ENCODE results near the gene NCKIPSD. TPM values are rescaled to one million over a fixed set of nuclear protein-coding genes. Genes with fewer than 3 reads are reported as not detected.

NCKIPSD gene
- total and polyA plus RNA-seq, 3 donors from 2014 or later: 30.1 to 81.3 (median 69.4) TPM

DNA sequence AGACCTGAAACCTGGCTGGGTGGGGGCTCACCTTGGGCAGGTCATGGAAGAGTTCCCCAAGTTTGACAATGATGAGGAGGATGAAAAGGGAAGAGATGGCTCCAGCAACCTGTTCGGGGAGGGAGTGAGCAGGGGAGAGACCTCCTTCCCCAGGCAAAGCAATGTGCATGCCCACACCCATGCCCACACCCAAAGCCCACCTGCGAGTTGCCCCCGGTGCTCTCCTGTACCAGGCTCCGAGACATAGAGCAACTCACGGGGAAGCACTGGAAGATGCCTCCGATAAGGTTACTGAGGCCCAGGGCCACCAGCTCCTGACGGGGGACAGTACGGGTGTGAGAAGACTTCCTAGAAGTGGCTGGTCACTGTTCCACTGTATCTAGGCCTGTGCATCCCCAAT is 55.3 kb downstream of the NCKIPSD start:
- Histone ChIP-seq H3K27ac (no peak overlapping the region), H3K36me3 (ENCODE audit: low read depth, missing control alignments) (no peaks in the 10 kb centered on the region), H3K4me3 (no peak overlapping the region), H3K9me3 (no peaks in the 10 kb centered on the region), H3K4me1 (peaks cover 4% of the 10 kb centered on the region), H3K27me3 (no peaks in the 10 kb centered on the region)
- no peak for DNase-seq
- TF ChIP-seq, protein P1, sequence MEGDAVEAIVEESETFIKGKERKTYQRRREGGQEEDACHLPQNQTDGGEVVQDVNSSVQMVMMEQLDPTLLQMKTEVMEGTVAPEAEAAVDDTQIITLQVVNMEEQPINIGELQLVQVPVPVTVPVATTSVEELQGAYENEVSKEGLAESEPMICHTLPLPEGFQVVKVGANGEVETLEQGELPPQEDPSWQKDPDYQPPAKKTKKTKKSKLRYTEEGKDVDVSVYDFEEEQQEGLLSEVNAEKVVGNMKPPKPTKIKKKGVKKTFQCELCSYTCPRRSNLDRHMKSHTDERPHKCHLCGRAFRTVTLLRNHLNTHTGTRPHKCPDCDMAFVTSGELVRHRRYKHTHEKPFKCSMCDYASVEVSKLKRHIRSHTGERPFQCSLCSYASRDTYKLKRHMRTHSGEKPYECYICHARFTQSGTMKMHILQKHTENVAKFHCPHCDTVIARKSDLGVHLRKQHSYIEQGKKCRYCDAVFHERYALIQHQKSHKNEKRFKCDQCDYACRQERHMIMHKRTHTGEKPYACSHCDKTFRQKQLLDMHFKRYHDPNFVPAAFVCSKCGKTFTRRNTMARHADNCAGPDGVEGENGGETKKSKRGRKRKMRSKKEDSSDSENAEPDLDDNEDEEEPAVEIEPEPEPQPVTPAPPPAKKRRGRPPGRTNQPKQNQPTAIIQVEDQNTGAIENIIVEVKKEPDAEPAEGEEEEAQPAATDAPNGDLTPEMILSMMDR (IDR thresholded peaks at IDR 0.05): no peak
- TF ChIP-seq POLR2A (IDR thresholded peaks at IDR 0.05): no peak
- intact Hi-C loops (cut with DNase I; ENCODE audit: low total_unique reads): no loop called here
- 88 to 100% methylated on average over 8 of the region's 8 CpGs for WGBS, 2 donors

GRCh38 chr3:48629894-48630293 is 55.8 kb downstream of the NCKIPSD start:
- H3K36me3 ChIP-seq (ENCODE audit: low read depth, missing control alignments): no peaks in the 10 kb centered on the region
- H3K4me1 ChIP-seq: peaks cover 4% of the 10 kb centered on the region
- H3K27ac ChIP-seq: no peak overlapping the region
- no peak for DNase-seq
- TF ChIP-seq POLR2A (IDR thresholded peaks at IDR 0.05): no peak
- TF ChIP-seq, protein P1 (IDR thresholded peaks at IDR 0.05): no peak
- H3K27me3 ChIP-seq: no peaks in the 10 kb centered on the region
- intact Hi-C loops (cut with DNase I; ENCODE audit: low total_unique reads): no loop called here
- no peak overlapping the region for H3K4me3 ChIP-seq
- 95% methylated on average over 12 of the region's 12 CpGs for WGBS, 2 donors
- H3K9me3 ChIP-seq: no peaks in the 10 kb centered on the region

DNA sequence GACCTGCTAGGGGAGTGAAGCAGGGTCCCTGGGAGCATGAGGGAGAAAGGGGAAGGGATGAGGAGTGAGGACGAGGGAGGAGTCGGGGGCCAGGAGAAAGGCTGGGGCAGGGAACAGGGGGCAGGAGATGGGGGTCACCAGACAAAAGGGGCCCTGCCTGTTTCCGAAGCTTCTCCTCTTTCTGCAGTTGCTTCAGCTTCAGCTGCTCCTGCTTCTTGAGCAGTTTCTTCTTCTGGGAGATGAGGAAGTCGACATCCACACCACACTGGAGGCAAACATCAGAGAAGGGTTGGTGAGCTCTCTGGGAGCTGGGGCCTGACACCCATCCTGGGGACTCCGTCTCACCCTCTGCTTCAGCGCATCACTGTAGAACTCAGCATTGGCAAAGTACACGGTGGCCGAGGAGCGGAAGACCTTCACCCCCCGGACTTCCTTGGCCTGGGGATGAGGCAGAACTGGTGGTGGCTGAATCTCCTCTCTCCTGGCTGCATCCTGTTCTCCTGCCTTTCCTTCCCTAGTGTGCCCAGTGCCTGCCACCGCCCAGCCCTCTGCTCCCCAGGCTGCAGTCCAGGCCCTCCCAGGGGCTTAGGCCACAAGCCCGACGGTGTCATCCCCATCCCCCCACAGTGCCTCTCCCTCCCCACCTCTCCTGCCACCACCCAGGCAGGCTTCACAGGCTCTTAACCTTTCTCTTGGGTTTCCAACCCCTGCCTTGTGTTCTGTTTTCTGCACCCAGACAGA is 57.3 kb downstream of the NCKIPSD start:
- Histone ChIP-seq H3K4me1 (no peaks in the 10 kb centered on the region), H3K36me3 (ENCODE audit: low read depth, missing control alignments) (no peaks in the 10 kb centered on the region), H3K27me3 (no peaks in the 10 kb centered on the region), H3K9me3 (no peaks in the 10 kb centered on the region), H3K27ac (no peak overlapping the region), H3K4me3 (no peak overlapping the region)
- 75 to 81% methylated on average over 13 of the region's 13 CpGs for WGBS, 2 donors
- no peak for DNase-seq
- intact Hi-C loops (cut with DNase I; ENCODE audit: low total_unique reads): no loop called here
- no peak for TF ChIP-seq POLR2A (IDR thresholded peaks at IDR 0.05)
- TF ChIP-seq, protein P1 (IDR thresholded peaks at IDR 0.05): no peak

- Histone ChIP-seq H3K9me3 (no peaks in the 10 kb centered on the region), H3K4me3 (no peak overlapping the region), H3K27me3 (no peaks in the 10 kb centered on the region), H3K4me1 (no peaks in the 10 kb centered on the region), H3K36me3 (ENCODE audit: low read depth, missing control alignments) (no peaks in the 10 kb centered on the region), H3K27ac (no peak overlapping the region)
- TF ChIP-seq, protein P1 (IDR thresholded peaks at IDR 0.05): no peak
- TF ChIP-seq POLR2A (IDR thresholded peaks at IDR 0.05): no peak
- 88 to 90% methylated on average over 6 of the region's 6 CpGs for WGBS, 2 donors
- intact Hi-C loops (cut with DNase I; ENCODE audit: low total_unique reads): no loop called here
- no peak for DNase-seq
These were observed 60.1 kb downstream of the NCKIPSD start for GRCh38 chr3:48625600-48625999.

DNA sequence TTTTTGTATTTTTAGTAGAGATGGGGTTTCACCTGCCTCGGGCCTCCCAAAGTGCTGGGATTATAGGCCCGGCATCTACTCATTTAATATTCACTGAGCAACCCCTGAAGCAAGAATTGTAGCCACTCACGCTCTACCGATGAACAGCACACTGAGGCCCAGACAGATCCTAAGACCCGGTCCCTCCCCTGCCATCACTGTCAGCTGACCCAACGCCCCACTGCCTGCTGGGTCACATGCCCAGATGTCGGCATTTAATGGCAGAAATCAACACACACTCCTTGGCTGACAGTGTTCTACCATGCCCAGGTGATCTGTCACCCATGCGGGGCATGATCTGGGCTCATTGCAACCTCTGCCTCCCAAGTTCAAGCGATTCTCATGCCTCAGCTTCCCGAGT is 60.9 kb downstream of the NCKIPSD start:
- no peak overlapping the region for H3K27ac ChIP-seq
- no peak overlapping the region for H3K4me3 ChIP-seq
- H3K36me3 ChIP-seq (ENCODE audit: low read depth, missing control alignments): no peaks in the 10 kb centered on the region
- 92 to 94% methylated on average over 8 to 10 of the region's 10 CpGs for WGBS, 2 donors
- intact Hi-C loops (cut with DNase I; ENCODE audit: low total_unique reads): no loop called here
- H3K27me3 ChIP-seq: no peaks in the 10 kb centered on the region
- TF ChIP-seq, protein P1 (IDR thresholded peaks at IDR 0.05): no peak
- TF ChIP-seq POLR2A (IDR thresholded peaks at IDR 0.05): no peak
- no peak for DNase-seq
- H3K4me1 ChIP-seq: no peaks in the 10 kb centered on the region
- no peaks in the 10 kb centered on the region for H3K9me3 ChIP-seq

Measured in testis (tissue), 3 donors.